Measurements from ENCODE around the gene ZNF662. TPM values are rescaled to one million over a fixed set of nuclear protein-coding genes. Genes with fewer than 3 reads are reported as not detected.

The ZNF662 gene
- total RNA-seq, 1 experiment from 2014 or later, result 2.7 TPM

DNA sequence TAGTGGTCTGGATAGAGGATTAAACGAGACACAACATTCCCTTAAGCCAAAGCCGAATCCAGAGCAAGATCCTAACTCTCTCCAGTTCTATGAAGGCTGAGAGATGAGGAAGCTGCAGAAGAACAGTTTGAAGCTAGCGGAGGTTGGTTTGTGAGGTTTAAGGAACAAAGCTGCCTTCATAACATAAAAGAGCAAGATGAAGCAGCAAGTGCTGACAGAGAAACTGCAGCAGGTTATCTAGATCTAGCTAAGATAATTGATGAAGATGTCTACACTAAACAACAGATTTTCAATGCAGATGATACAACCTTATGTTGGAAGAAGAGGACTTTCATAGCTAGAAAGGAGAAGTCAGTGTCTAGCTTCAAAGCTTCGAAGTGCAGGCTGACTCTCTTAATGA lies 58.3 kb downstream of the ZNF662 start:
- no peaks in the 10 kb centered on the region for H3K4me1 Mint-ChIP-seq
- CTCF ChIA-PET, result interaction anchor here (1.0 to 1.1 kb wide), 3 partner anchors 107 to 191 kb away, joined by 3 to 8 read pairs (median 4); no protein-coding TSS in a partner anchor
- POLR2A ChIA-PET, result no interaction called here
- no peaks in the 10 kb centered on the region for H3K9me3 Mint-ChIP-seq
- H3K27ac Mint-ChIP-seq, result no peak overlapping the region
- ATAC-seq, result no peak
- H3K27me3 Mint-ChIP-seq (ENCODE audit: low read depth), result no peaks in the 10 kb centered on the region; the same call in 1 of the 2 replicates
- H3K4me3 Mint-ChIP-seq, result no peak overlapping the region
- H3K36me3 Mint-ChIP-seq, result no peaks in the 10 kb centered on the region
- DNase-seq (ENCODE audit: low spot score), result no peak
- TF ChIP-seq TCF7 (CRISPR knock-in tag; IDR thresholded peaks at IDR 0.05; ENCODE audit: low read depth), result no peak
- no peak for TF ChIP-seq ZNF416 (CRISPR knock-in tag; IDR thresholded peaks at IDR 0.05)
- TF ChIP-seq ZNF532 (CRISPR knock-in tag; IDR thresholded peaks at IDR 0.05; ENCODE audit: borderline replicate concordance), result no peak
- TF ChIP-seq, protein P1, sequence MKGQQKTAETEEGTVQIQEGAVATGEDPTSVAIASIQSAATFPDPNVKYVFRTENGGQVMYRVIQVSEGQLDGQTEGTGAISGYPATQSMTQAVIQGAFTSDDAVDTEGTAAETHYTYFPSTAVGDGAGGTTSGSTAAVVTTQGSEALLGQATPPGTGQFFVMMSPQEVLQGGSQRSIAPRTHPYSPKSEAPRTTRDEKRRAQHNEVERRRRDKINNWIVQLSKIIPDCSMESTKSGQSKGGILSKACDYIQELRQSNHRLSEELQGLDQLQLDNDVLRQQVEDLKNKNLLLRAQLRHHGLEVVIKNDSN (CRISPR knock-in tag; IDR thresholded peaks at IDR 0.05), result no peak
- no peak for TF ChIP-seq ZNF263 (CRISPR knock-in tag; IDR thresholded peaks at IDR 0.05; ENCODE audit: low read depth)
- no peak for TF ChIP-seq OVOL2 (CRISPR knock-in tag; IDR thresholded peaks at IDR 0.05; ENCODE audit: borderline replicate concordance)
- no peak for TF ChIP-seq ESRRA (CRISPR knock-in tag; IDR thresholded peaks at IDR 0.05; ENCODE audit: borderline replicate concordance)

Other genes starting within 250 kb of the ZNF662 start
- gene KLHL40, start 220.6 kb upstream of the ZNF662 start, total RNA-seq (2021), result not detected in 3 replicates
- gene HHATL, start 203.3 kb upstream of the ZNF662 start, total RNA-seq (2021), result 0.21 to 0.92 TPM (median 0.60 TPM) in 3 replicates
- gene CCDC13, start 132.9 kb upstream of the ZNF662 start, total RNA-seq (2021), result 0.79 TPM in 1 of 3 replicates, not detected in the others
- gene HIGD1A, start 101.7 kb upstream of the ZNF662 start, total RNA-seq (2021), result 74.6 to 80.7 TPM (median 76.2 TPM) in 3 replicates
- gene ACKR2, start 96.7 kb upstream of the ZNF662 start, total RNA-seq (2021), result 0.28 to 0.41 TPM (median 0.39 TPM) in 3 replicates
- gene CYP8B1, start 30.3 kb upstream of the ZNF662 start, total RNA-seq (2021), result 0.13 to 0.18 TPM (median 0.16 TPM) in 3 replicates
- 7.1 to 9.6 TPM (median 7.7 TPM) in 3 replicates for gene GASK1A, start 73.2 kb downstream of the ZNF662 start, total RNA-seq (2021)
- gene POMGNT2, start 199.9 kb downstream of the ZNF662 start, total RNA-seq (2021), result 12.5 to 17.0 TPM (median 16.4 TPM) in 3 replicates